Adrenal gland (tissue), 12 donors: ENCODE data around the gene DES. TPM values are rescaled to one million over a fixed set of nuclear protein-coding genes. Genes with fewer than 3 reads are reported as not detected.

Experiments
- DNase-seq, 7 donors: peaks; one replicate each; pipeline ENCODE4 v3.0.0-alpha.2; 2019 to 2020
- H3K27ac ChIP-seq, 5 donors: fragments of 200-600 bp; sonication (generic) in 4 of 5; 1 replicate in 3 of 5; 2 replicates in 2 of 5; pipeline versions ENCODE4 v1.5.1 to v1.8.0; 2016 to 2020; ENCODE audit warnings: mild to moderate bottlenecking in 1 of 5
- H3K27me3 ChIP-seq: fragments of 200-600 bp; 2 replicates; pipeline ENCODE4 v1.8.0; 2021
- H3K36me3 ChIP-seq, 2 donors: fragments of 200-600 bp; replicated peaks in 1 of 2; 1 replicate in 1 of 2; 2 replicates in 1 of 2; pipeline versions ENCODE4 v1.5.1 to v1.8.0; 2018 to 2022
- H3K4me1 ChIP-seq, 2 donors: fragments of 200-600 bp; replicated peaks in 1 of 2; 1 replicate in 1 of 2; 2 replicates in 1 of 2; pipeline versions ENCODE4 v1.5.1 to v1.8.0; 2018 to 2021
- H3K4me3 ChIP-seq, 4 donors: fragments of 200-600 bp; sonication (generic) in 3 of 4; one replicate each; pipeline ENCODE4 v1.5.1; 2016 to 2018
- H3K9me3 ChIP-seq, 3 donors: fragments of 200-600 bp; sonication (generic) in 1 of 3; replicated peaks in 1 of 3; 1 replicate in 2 of 3; 2 replicates in 1 of 3; pipeline versions ENCODE4 v1.5.1 to v1.8.0; 2016 to 2021
- CTCF ChIP-seq, 6 experiments: fragments of 450-650 bp in 4 of 6; fragments of 200-600 bp in 2 of 6; sonication (generic) in 1 of 6; IDR thresholded peaks; 1 replicate in 5 of 6; 2 replicates in 1 of 6; pipeline versions ENCODE4 v1.5.1 to v1.8.0; 2016 to 2021; ENCODE audit warnings: antibody characterized with exemption in 6 of 6, mild to moderate bottlenecking in 2 of 6, moderate library complexity in 1 of 6
- POLR2A ChIP-seq, 2 donors: fragments of 450-650 bp; IDR thresholded peaks; one replicate each; pipeline ENCODE4 v1.6.1; 2017; ENCODE audit warnings: antibody characterized with exemption in 2 of 2, mild to moderate bottlenecking in 2 of 2, moderate library complexity in 1 of 2
- WGBS, 4 donors: extraction: QIAGEN DNeasy Blood & Tissue Kit in 2 of 4; methylation state at CpG; one replicate each; pipeline versions ENCODE4 v1.1.5 to v1.1.7; 2013 to 2017; 5-methylcytosine and 5-hydroxymethylcytosine counted together
- intact Hi-C, 2 donors: fragments of 100-400 bp; cut with DNase I; formaldehyde crosslinking; loops; one replicate each; pipeline versions ENCODE4 v1.14.1 to v1.15.0; 2022 to 2023
- polyA plus RNA-seq, 3 donors: library from polyadenylated mRNA; stranded (reverse); fragments of 200-250 nt in 2 of 3; fragments of 350-450 nt in 1 of 3; fragmentation: Illumina TruSeq in 1 of 3; extraction: RNeasy Lipid Tissue Mini Kit (QIAGEN cat#74804) in 1 of 3; gene quantifications; one replicate each; pipeline ENCODE4 v1.2.3, GENCODE V29; 2013 to 2014
- total RNA-seq, 9 donors: library from RNA; depleted of rRNA in 4 of 9; stranded (reverse); fragments of >200 nt in 4 of 9; fragments of 120-200 nt in 1 of 9; fragmentation: NEBNext Ultra II Directional in 1 of 9; extraction: Animal tissue kit (Norgen Biotek cat#: 25700) in 1 of 9; gene quantifications; one replicate each; pipeline versions ENCODE4 v1.1.0 to v1.2.4, GENCODE V29; 2013 to 2023
- donor health status: healthy with polysubstance abuse.
- donor health status: Bipolar disorder and iron deficiency.
- donor health status: DM: yes; HTN: yes; CAD: no.
- donor health status: DM: no; HTN: no; CAD: no.
- donor health status: DM: no; HTN: no; CAD: no.
- donor health status: DM: yes; HTN: yes; CAD: no.

The DES gene
- total and polyA plus RNA-seq, 12 donors: 0.94 to 283 (median 11.4) TPM

GRCh38 chr2:219384859-219385258 is 33.3 kb upstream of the DES start:
- Histone ChIP-seq H3K9me3 (no peaks in the 10 kb centered on the region), H3K27me3 (no peaks in the 10 kb centered on the region), H3K27ac (peak overlapping the region in 1 of 5 donors; percentile 29), H3K4me1 (peaks cover 5 to 9% of the 10 kb centered on the region in 2 donors), H3K4me3 (no peak overlapping the region), H3K36me3 (peaks cover 0 to 58% of the 10 kb centered on the region in 2 donors)
- intact Hi-C loops: no loop called here
- 49 to 66% (median 59%) methylated on average over 2 of the region's 2 CpGs for WGBS, 4 donors
- TF ChIP-seq CTCF (IDR thresholded peaks at IDR 0.05): no peak
- no peak for TF ChIP-seq POLR2A (IDR thresholded peaks at IDR 0.05)
- no peak for DNase-seq

- H3K27me3 ChIP-seq: no peaks in the 10 kb centered on the region
- WGBS, 4 donors: 92 to 98% (median 94%) methylated on average over 12 to 19 of the region's 19 CpGs
- no peak overlapping the region for H3K4me3 ChIP-seq
- peaks cover 5 to 9% of the 10 kb centered on the region in 2 donors for H3K4me1 ChIP-seq
- peaks cover 0 to 51% of the 10 kb centered on the region in 2 donors for H3K36me3 ChIP-seq
- TF ChIP-seq POLR2A (IDR thresholded peaks at IDR 0.05) (no peak), CTCF (IDR thresholded peaks at IDR 0.05) (no peak)
- H3K27ac ChIP-seq: no peak overlapping the region
- intact Hi-C loops: no loop called here
- H3K9me3 ChIP-seq: no peaks in the 10 kb centered on the region
- DNase-seq: peak in 3 of 7 donors; percentile 30 to 62 (median 38)
These were observed 32.1 kb upstream of the DES start for GRCh38 chr2:219385958-219386520.

- peak overlapping the region; percentile 64 to 85 (median 80) for H3K4me3 ChIP-seq
- intact Hi-C loops: no loop called here
- 37 to 48% (median 41%) methylated on average over 18 to 19 of the region's 19 CpGs for WGBS, 4 donors
These were observed 31.5 kb upstream of the DES start for GRCh38 chr2:219386532-219387280.

More at GRCh38 chr2:219386532-219387280, 31.5 kb upstream of the DES start:
- Histone ChIP-seq H3K9me3 (no peaks in the 10 kb centered on the region), H3K27me3 (no peaks in the 10 kb centered on the region), H3K4me1 (peaks cover 5 to 9% of the 10 kb centered on the region in 2 donors), H3K27ac (peak overlapping the region; percentile 65 to 96 (median 92)), H3K36me3 (peaks cover 0 to 45% of the 10 kb centered on the region in 2 donors)
- peak in 4 of 7 donors; percentile 16 to 55 (median 34) for DNase-seq
- TF ChIP-seq POLR2A (IDR thresholded peaks at IDR 0.05) (no peak), CTCF (IDR thresholded peaks at IDR 0.05) (no peak)
